Ammon's horn (tissue), 1 donor: ENCODE measurements around the gene APBB3.

Experiments used
- DNase-seq: peaks from one replicate; pipeline ENCODE4 v3.0.0-alpha.2; 2016; ENCODE audit warnings: low spot score

APBB3 gene

GRCh38 chr5:140551872-140552271 is 12.5 kb downstream of the APBB3 start:
- DNase-seq, result no peak

GRCh38 chr5:140550147-140551079 is 14.0 kb downstream of the APBB3 start:
- DNase-seq, result peak; percentile 40

DNA sequence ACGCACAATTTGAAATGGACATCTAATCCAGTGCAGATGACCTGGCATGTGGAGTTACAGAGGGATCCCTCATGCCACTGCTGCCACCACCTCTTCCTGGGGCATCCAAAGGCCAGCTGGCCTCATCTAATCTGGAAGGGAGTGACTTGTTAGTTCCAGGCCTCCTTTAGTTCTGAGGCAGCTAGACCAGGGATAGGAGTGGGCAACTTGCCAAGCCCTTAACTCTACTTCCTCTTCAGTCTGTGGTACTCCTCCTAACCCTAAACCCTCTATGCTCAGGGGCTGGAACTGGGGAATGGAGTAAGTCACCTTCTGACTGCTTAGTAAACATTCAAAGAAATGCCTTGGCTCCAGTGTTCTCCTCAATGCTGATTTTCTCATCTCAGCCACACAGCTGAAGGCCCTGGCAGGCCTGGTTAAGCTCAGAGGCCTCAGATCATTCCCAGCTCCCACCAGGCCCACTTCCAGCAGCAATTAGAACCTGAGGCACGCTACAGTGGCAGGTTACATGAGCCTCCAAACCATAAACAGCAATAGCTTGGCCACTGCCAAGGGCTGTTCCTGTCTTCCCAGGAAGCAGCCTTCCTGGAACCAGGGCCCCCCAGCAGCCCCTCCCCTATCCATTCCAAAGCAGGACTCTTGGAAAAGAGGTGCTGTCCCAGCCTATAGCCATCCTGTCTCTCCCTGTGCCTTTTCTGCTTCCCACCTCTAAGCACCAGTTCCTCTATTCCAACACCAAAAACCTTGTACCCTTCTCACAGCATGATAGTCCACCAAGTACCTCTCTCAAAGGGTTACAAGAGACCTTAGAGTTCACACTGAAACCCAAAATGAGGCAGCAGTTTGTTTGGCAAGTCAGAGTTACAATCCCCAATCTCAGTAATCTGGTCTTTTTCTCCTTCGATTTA is 14.9 kb downstream of the APBB3 start:
- DNase-seq, result peak; percentile 67

DNA sequence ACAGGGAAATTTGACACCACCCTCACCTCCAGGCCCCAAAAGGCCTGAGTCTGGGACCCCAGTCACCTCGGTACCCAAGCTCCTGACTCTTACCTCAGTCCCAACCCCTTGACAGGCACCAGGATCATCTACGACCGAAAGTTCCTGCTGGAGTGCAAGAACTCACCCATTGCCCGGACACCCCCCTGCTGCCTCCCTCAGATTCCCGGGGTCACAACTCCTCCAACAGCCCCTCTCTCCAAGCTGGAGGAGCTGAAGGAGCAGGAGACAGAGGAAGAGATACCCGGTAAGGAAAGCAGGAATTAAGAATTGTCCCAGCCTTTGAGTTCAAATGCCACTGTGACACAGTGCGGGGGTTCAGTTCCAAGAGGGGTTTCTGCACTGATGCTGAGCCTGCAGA is 15.6 kb downstream of the APBB3 start:
- DNase-seq, result no peak

GRCh38 chr5:140548300-140548688 is 16.1 kb downstream of the APBB3 start:
- no peak for DNase-seq

- DNase-seq, result peak; percentile 99
These were observed 16.7 kb downstream of the APBB3 start, which contains the start of gene EIF4EBP3 for GRCh38 chr5:140547508-140548299. Gene EIF4EBP3, plus strand, starts transcription at chr5:140547662. Its CDS starts 76 bp downstream, at chr5:140547738.

GRCh38 chr5:140546851-140547507 is 17.4 kb downstream of the APBB3 start:
- no peak for DNase-seq

GRCh38 chr5:140545606-140546005 is 18.8 kb downstream of the APBB3 start:
- no peak for DNase-seq

DNA sequence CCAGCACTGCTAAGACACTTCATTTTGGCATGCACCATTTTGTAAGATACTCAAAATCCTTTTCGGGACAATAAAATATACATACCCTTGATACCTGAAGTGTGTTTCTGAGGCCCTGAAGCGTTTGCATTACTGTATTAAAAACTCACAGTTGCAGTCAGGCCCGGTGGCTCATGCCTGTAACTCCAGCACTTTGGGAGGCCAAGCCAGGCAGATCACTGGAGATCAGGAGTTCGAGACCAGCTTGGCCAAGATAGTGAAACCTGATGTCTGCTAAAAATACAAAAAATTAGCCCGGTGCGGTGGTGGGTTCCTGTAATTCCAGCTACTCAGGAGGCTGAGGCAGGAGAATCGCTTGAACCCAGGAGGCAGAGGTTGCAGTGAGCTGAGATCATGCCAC is 19.4 kb downstream of the APBB3 start:
- no peak for DNase-seq

- no peak for DNase-seq
These were observed 21.4 kb downstream of the APBB3 start for GRCh38 chr5:140542972-140543371.

DNA sequence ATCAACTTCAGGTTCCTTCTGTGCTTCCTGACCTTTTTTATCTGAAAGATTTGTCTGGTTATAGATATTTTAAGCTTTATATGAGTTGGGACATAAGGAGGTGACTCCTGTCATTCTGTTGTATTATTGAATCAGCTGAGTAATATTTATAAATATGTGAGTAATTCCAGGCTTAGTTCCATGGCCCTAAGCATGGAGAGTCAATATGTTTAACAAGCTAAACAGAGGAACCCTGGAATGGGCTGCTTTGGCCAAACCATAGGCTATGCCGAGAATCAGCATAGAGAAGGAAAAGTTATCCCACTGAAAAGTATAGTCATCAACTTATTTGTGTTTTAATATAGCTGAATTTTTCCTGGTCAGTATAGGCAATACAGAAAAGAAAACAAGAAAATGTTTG is 24.2 kb downstream of the APBB3 start:
- DNase-seq, result no peak

DNA sequence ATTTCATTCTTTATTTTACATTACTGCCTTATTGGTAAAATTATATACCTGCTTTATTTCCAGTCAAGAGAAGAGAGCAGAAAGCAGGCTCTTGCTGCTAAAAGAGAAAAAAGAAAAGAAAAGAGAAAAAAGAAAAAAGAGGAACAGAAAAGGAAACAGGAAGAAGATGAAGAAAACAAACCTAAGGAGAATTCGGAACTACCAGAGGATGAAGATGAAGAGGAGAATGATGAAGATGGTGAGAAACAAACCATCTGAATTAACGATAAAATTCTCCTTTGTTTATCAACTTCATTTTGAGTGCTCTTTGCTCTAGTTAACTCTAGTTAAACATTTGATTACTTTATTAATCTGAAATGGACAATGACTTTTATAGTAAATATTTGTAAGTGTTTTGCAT is 40.4 kb downstream of the APBB3 start:
- DNase-seq, result no peak

DNA sequence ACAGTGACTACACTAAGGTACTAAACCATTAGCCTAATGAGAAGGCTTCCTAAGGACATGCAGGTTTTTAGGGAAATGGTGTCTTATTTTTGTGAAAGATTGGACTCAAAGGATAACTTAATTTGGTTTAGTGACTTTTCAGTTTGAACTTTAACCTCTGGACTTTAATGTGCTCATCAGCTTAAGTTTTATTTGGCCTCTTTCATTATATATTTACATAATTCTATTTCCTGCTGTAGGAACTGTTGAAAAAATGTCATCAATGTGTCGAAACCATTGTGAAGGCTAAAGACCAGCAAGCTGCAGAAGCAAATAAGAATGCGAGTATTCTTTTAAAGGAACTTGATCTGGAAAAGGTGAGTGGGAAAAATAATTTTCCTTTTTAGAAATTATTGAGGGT is 51.3 kb downstream of the APBB3 start:
- no peak for DNase-seq

DNA sequence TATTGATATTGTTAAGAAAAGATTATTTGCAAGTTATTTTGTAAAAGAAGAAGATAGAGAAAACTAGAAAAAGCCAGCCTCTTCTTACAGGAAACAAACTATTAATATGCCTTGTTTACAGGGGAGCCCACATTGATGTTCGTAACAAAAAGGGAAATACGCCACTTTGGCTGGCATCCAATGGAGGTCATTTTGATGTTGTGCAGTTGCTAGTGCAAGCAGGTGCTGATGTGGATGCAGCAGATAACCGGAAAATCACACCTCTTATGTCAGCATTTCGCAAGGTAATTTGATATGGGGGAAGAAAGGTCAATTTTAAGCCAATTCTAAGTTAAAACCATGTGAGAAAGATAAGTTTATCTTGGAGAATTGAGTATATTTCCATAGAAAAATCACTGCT is 54.5 kb downstream of the APBB3 start:
- DNase-seq, result no peak
